Liver (tissue), 9 donors: ENCODE results near the gene DPY19L3. TPM values are rescaled to one million over a fixed set of nuclear protein-coding genes. Genes with fewer than 3 reads are reported as not detected.

Experiments used
- DNase-seq: peaks from one replicate; pipeline ENCODE4 v3.0.0-alpha.2; 2017; ENCODE audit warnings: low spot score
- H3K27ac ChIP-seq, 2 donors: one replicate each; pipeline ENCODE4 v1.7.0; 2013; ENCODE audit warnings: inconsistent platforms in 2 of 2, low read length in 2 of 2, control low read depth in 1 of 2, low read depth in 1 of 2, mild to moderate bottlenecking in 1 of 2
- H3K27me3 ChIP-seq, 4 donors: one replicate each; pipeline versions ENCODE4 v1.6.1 to v1.7.0; 2013; ENCODE audit warnings: low read length in 3 of 4, inconsistent platforms in 1 of 4, mild to moderate bottlenecking in 1 of 4, moderate library complexity in 1 of 4; ENCODE audit not compliant: control insufficient read depth in 4 of 4, insufficient read depth in 4 of 4
- H3K36me3 ChIP-seq, 4 donors: one replicate each; pipeline versions ENCODE4 v1.6.1 to v1.7.0; 2013; ENCODE audit warnings: low read length in 3 of 4, mild to moderate bottlenecking in 3 of 4, low read depth in 1 of 4, moderate library complexity in 1 of 4; ENCODE audit not compliant: control insufficient read depth in 4 of 4, insufficient read depth in 3 of 4
- H3K4me1 ChIP-seq, 4 donors: one replicate each; pipeline versions ENCODE4 v1.6.1 to v1.7.0; 2013; ENCODE audit warnings: low read length in 3 of 4, mild to moderate bottlenecking in 3 of 4, moderate library complexity in 1 of 4; ENCODE audit not compliant: control insufficient read depth in 4 of 4, insufficient read depth in 4 of 4
- H3K4me3 ChIP-seq, 3 donors: one replicate each; pipeline versions ENCODE4 v1.6.1 to v1.7.0; 2013; ENCODE audit warnings: low read length in 3 of 3, control low read depth in 1 of 3, low read depth in 1 of 3, mild to moderate bottlenecking in 1 of 3
- H3K9ac ChIP-seq, 2 donors: one replicate each; pipeline ENCODE4 v1.7.0; 2013; ENCODE audit warnings: low read length in 2 of 2, mild to moderate bottlenecking in 2 of 2, moderate library complexity in 2 of 2, control low read depth in 1 of 2, low read depth in 1 of 2
- H3K9me3 ChIP-seq, 4 donors: one replicate each; pipeline versions ENCODE4 v1.6.1 to v1.7.0; 2013; ENCODE audit warnings: low read length in 3 of 4; ENCODE audit not compliant: control insufficient read depth in 4 of 4
- EGR1 ChIP-seq, 2 donors: IDR thresholded peaks; 2 replicates each; pipeline ENCODE4 v1.6.1; 2016 to 2018; ENCODE audit warnings: antibody characterized with exemption in 2 of 2, low read depth in 2 of 2
- FOXA1 ChIP-seq: IDR thresholded peaks from 2 replicates; pipeline ENCODE4 v1.6.1; 2016; ENCODE audit warnings: antibody characterized with exemption
- FOXA2 ChIP-seq: IDR thresholded peaks from 2 replicates; pipeline ENCODE4 v1.6.1; 2016; ENCODE audit warnings: antibody characterized with exemption
- GABPA ChIP-seq, 2 donors: IDR thresholded peaks in 1 of 2; conservative IDR thresholded peaks in 1 of 2; 2 replicates each; pipeline ENCODE4 v1.6.1; 2016; ENCODE audit warnings: antibody characterized with exemption in 2 of 2, mild to moderate bottlenecking in 1 of 2, moderate library complexity in 1 of 2
- HNF4A ChIP-seq, 2 donors: conservative IDR thresholded peaks; 2 replicates each; pipeline ENCODE4 v1.6.1; 2016; ENCODE audit warnings: antibody characterized with exemption in 2 of 2, mild to moderate bottlenecking in 2 of 2
- HNF4G ChIP-seq: IDR thresholded peaks from 2 replicates; pipeline ENCODE4 v1.6.1; 2016; ENCODE audit warnings: antibody characterized with exemption
- NR2F2 ChIP-seq: IDR thresholded peaks from 2 replicates; pipeline ENCODE4 v1.6.1; 2016; ENCODE audit warnings: antibody characterized with exemption
- RAD21 ChIP-seq, 2 donors: IDR thresholded peaks; 2 replicates each; pipeline ENCODE4 v1.6.1; 2016; ENCODE audit warnings: antibody characterized with exemption in 2 of 2, mild to moderate bottlenecking in 2 of 2
- RXRA ChIP-seq, 2 donors: IDR thresholded peaks; 2 replicates each; pipeline ENCODE4 v1.6.1; 2017 to 2018; ENCODE audit warnings: antibody characterized with exemption in 2 of 2, mild to moderate bottlenecking in 1 of 2
- SP1 ChIP-seq: IDR thresholded peaks from 2 replicates; pipeline ENCODE4 v1.6.1; 2018; ENCODE audit warnings: antibody characterized with exemption, mild to moderate bottlenecking
- TAF1 ChIP-seq: conservative IDR thresholded peaks from 2 replicates; pipeline ENCODE4 v1.6.1; 2016; ENCODE audit warnings: antibody characterized with exemption, mild to moderate bottlenecking
- YY1 ChIP-seq: IDR thresholded peaks from 2 replicates; pipeline ENCODE4 v1.6.1; 2016; ENCODE audit warnings: antibody characterized with exemption, mild to moderate bottlenecking
- WGBS: extraction: QIAGEN DNeasy Blood & Tissue Kit; methylation state at CpG from one replicate; pipeline ENCODE4 v1.1.7; 2013; 5-methylcytosine and 5-hydroxymethylcytosine counted together
- polyA plus RNA-seq, 2 donors: library from polyadenylated mRNA; stranded (reverse) in 1 of 2; unstranded in 1 of 2; fragments of 200-250 nt in 1 of 2; fragments of >200 nt in 1 of 2; fragmentation: Nextera tagmentation in 1 of 2; extraction: Ambion mirVana in 1 of 2; gene quantifications; one replicate each; pipeline versions ENCODE4 v1.2.1 to v1.2.3, GENCODE V29; 2013 to 2015
- total RNA-seq, 2 donors: library from RNA; depleted of rRNA; stranded (reverse); fragments of >200 nt; gene quantifications; one replicate each; pipeline ENCODE4 v1.2.3, GENCODE V29; 2014
- TF ChIP-seq, protein P1 (sequence below): IDR thresholded peaks from 2 replicates; pipeline ENCODE4 v1.6.1; 2016; ENCODE audit warnings: antibody characterized with exemption, mild to moderate bottlenecking
- TF ChIP-seq, protein P2 (sequence below): IDR thresholded peaks from 2 replicates; pipeline ENCODE4 v1.6.1; 2016; ENCODE audit warnings: antibody characterized with exemption
- TF ChIP-seq, protein P3 (sequence below): IDR thresholded peaks from 2 replicates; pipeline ENCODE4 v1.6.1; 2016; ENCODE audit warnings: antibody characterized with exemption
- TF ChIP-seq, protein P4 (sequence below): IDR thresholded peaks from 2 replicates; pipeline ENCODE4 v1.6.1; 2016; ENCODE audit warnings: antibody characterized with exemption
- donor health status: healthy.
- donor health status: healthy.
- donor health status: healthy.
- donor health status: healthy.
- donor health status: healthy.

The DPY19L3 gene
- total and polyA plus RNA-seq, 4 donors: 2.7 to 13.0 (median 7.4) TPM

DNA sequence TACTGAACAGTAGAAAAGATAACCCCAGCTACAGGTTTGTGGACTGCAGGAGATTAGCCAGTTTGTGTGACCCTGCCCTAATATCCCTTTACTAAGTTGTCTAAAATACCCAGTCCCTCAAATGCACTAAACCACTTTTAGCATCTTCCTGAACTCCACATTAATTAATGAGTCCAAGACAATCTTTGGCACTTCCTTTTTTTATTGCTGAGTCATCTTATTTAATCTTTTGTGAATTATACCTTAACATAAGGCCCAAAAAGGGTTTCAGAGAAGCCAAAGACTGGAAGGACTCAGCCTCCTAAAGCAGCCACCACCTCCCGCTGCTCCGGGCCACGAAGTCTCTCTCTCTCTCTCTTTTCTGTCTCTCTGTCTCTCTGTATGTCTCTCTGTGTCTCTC lies 126.7 kb downstream of the DPY19L3 start:
- Histone ChIP-seq H3K4me1 (no peaks in the 10 kb centered on the region), H3K27ac (no peak overlapping the region), H3K9me3 (peaks cover 1 to 10% (median 4%) of the 10 kb centered on the region in 4 donors), H3K4me3 (no peak overlapping the region), H3K27me3 (no peaks in the 10 kb centered on the region), H3K9ac (no peak overlapping the region), H3K36me3 (no peaks in the 10 kb centered on the region)
- DNase-seq: no peak
- WGBS: 89% methylated on average over 3 of the region's 3 CpGs
- TF ChIP-seq FOXA2 (no peak), HNF4G (no peak), YY1 (no peak), TAF1 (no peak), SP1 (no peak), RXRA (IDR thresholded peaks at IDR 0.05) (no peak), EGR1 (IDR thresholded peaks at IDR 0.05; ENCODE audit: low read depth in 2 of 2) (no peak), GABPA (IDR thresholded peaks at IDR 0.05 in 1 of 2, conservative IDR thresholded peaks at IDR 0.05 in 1 of 2) (no peak), NR2F2 (no peak), FOXA1 (no peak), RAD21 (IDR thresholded peaks at IDR 0.05) (no peak), HNF4A (conservative IDR thresholded peaks at IDR 0.05) (no peak)
- TF ChIP-seq, protein P1, sequence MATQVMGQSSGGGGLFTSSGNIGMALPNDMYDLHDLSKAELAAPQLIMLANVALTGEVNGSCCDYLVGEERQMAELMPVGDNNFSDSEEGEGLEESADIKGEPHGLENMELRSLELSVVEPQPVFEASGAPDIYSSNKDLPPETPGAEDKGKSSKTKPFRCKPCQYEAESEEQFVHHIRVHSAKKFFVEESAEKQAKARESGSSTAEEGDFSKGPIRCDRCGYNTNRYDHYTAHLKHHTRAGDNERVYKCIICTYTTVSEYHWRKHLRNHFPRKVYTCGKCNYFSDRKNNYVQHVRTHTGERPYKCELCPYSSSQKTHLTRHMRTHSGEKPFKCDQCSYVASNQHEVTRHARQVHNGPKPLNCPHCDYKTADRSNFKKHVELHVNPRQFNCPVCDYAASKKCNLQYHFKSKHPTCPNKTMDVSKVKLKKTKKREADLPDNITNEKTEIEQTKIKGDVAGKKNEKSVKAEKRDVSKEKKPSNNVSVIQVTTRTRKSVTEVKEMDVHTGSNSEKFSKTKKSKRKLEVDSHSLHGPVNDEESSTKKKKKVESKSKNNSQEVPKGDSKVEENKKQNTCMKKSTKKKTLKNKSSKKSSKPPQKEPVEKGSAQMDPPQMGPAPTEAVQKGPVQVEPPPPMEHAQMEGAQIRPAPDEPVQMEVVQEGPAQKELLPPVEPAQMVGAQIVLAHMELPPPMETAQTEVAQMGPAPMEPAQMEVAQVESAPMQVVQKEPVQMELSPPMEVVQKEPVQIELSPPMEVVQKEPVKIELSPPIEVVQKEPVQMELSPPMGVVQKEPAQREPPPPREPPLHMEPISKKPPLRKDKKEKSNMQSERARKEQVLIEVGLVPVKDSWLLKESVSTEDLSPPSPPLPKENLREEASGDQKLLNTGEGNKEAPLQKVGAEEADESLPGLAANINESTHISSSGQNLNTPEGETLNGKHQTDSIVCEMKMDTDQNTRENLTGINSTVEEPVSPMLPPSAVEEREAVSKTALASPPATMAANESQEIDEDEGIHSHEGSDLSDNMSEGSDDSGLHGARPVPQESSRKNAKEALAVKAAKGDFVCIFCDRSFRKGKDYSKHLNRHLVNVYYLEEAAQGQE: no peak
- TF ChIP-seq, protein P2, sequence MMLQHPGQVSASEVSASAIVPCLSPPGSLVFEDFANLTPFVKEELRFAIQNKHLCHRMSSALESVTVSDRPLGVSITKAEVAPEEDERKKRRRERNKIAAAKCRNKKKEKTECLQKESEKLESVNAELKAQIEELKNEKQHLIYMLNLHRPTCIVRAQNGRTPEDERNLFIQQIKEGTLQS: no peak
- TF ChIP-seq, protein P3, sequence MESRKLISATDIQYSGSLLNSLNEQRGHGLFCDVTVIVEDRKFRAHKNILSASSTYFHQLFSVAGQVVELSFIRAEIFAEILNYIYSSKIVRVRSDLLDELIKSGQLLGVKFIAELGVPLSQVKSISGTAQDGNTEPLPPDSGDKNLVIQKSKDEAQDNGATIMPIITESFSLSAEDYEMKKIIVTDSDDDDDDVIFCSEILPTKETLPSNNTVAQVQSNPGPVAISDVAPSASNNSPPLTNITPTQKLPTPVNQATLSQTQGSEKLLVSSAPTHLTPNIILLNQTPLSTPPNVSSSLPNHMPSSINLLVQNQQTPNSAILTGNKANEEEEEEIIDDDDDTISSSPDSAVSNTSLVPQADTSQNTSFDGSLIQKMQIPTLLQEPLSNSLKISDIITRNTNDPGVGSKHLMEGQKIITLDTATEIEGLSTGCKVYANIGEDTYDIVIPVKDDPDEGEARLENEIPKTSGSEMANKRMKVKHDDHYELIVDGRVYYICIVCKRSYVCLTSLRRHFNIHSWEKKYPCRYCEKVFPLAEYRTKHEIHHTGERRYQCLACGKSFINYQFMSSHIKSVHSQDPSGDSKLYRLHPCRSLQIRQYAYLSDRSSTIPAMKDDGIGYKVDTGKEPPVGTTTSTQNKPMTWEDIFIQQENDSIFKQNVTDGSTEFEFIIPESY: no peak
- TF ChIP-seq, protein P4, sequence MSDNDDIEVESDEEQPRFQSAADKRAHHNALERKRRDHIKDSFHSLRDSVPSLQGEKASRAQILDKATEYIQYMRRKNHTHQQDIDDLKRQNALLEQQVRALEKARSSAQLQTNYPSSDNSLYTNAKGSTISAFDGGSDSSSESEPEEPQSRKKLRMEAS: no peak

Other genes starting within 250 kb of the DPY19L3 start
- gene ZNF507, start 60.2 kb upstream of the DPY19L3 start, total RNA-seq: 10 to 100 TPM; 11.1 to 14.1 TPM
- 1 to 10 TPM; 2.9 to 3.0 TPM for gene ZNF507, start 60.2 kb upstream of the DPY19L3 start, polyA plus RNA-seq
- gene PDCD5, start 175.4 kb downstream of the DPY19L3 start, total RNA-seq: 10 to 100 TPM; 25.4 to 25.8 TPM
- gene PDCD5, start 175.4 kb downstream of the DPY19L3 start, polyA plus RNA-seq: 10 to 100 TPM; 46.7 to 90.8 TPM